WTC11 (cell line): ENCODE results near the gene EPGN.

Source experiments
- GTF2I ChIP-seq: fragments of 250-450 bp; sonication (Bioruptor Pico); conservative IDR thresholded peaks from 2 replicates; pipeline ENCODE4 v1.4.0; 2021; ENCODE audit warnings: mild to moderate bottlenecking
- SP1 ChIP-seq: sonication (generic); formaldehyde crosslinking; conservative IDR thresholded peaks from 2 replicates; pipeline ENCODE4 v1.8.1; 2022; ENCODE audit warnings: missing genetic modification reagents
- TF ChIP-seq, protein P1 (sequence below): sonication (generic); formaldehyde crosslinking; IDR thresholded peaks from 2 replicates; pipeline ENCODE4 v1.8.1; 2022; ENCODE audit warnings: mild to moderate bottlenecking, moderate library complexity, missing genetic modification reagents

DNA sequence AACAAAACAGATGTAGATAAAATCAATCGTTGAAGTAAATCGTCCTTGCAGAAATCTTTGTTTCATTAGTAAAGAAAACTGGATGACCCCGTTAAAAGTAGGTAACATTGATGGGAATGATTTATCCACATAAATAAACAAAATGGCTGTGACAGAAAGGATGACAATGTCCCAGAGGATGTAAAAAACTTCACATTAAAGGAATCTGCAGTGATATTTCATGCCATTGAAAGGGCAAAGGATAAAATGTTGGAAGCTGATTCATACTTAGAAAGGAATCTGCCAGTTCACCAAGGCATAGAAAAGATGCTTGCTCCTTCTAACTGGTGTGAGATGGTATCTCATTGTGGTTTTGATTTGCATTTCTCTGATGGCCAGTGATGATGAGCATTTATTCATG, 24.2 kb upstream of the EPGN start:
- TF ChIP-seq SP1 (CRISPR knock-in tag) (no peak), GTF2I (CRISPR knock-in tag) (no peak)
- TF ChIP-seq, protein P1, sequence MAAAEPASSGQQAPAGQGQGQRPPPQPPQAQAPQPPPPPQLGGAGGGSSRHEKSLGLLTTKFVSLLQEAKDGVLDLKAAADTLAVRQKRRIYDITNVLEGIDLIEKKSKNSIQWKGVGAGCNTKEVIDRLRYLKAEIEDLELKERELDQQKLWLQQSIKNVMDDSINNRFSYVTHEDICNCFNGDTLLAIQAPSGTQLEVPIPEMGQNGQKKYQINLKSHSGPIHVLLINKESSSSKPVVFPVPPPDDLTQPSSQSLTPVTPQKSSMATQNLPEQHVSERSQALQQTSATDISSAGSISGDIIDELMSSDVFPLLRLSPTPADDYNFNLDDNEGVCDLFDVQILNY (CRISPR knock-in tag) = no peak
